Prostate gland (tissue), 2 donors: ENCODE measurements around the gene TAF3. TPM values are rescaled to one million over a fixed set of nuclear protein-coding genes. Genes with fewer than 3 reads are reported as not detected.

Experiments used
- DNase-seq: peaks from one replicate; pipeline ENCODE4 v3.0.0-alpha.2; 2019; ENCODE audit warnings: low spot score
- H3K27ac ChIP-seq, 2 donors: fragments of 200-600 bp; sonication (generic); 2 replicates each; pipeline ENCODE4 v1.5.1; 2017 to 2019
- H3K27me3 ChIP-seq: fragments of 200-600 bp; sonication (generic); replicated peaks from 2 replicates; pipeline ENCODE4 v1.5.1; 2019; ENCODE audit not compliant: insufficient read depth
- H3K36me3 ChIP-seq, 2 donors: fragments of 200-600 bp; sonication (generic); 1 replicate in 1 of 2; 2 replicates in 1 of 2; pipeline versions ENCODE4 v1.5.1 to v1.8.1; 2017 to 2019
- H3K4me1 ChIP-seq: fragments of 200-600 bp; sonication (generic); replicated peaks from 2 replicates; pipeline ENCODE4 v1.5.1; 2019
- H3K4me3 ChIP-seq, 2 donors: fragments of 200-600 bp; sonication (generic); 2 replicates each; pipeline ENCODE4 v1.5.1; 2017 to 2019
- H3K9me3 ChIP-seq: fragments of 200-600 bp; sonication (generic); 2 replicates; pipeline ENCODE4 v1.5.1; 2017
- CTCF ChIP-seq, 4 experiments: fragments of 200-600 bp in 2 of 4; fragments of 450-650 bp in 2 of 4; sonication (generic) in 2 of 4; IDR thresholded peaks; 1 replicate in 3 of 4; 2 replicates in 1 of 4; pipeline ENCODE4 v1.5.1; 2016 to 2019; ENCODE audit warnings: antibody characterized with exemption in 4 of 4, mild to moderate bottlenecking in 2 of 4, moderate library complexity in 2 of 4
- POLR2A ChIP-seq: fragments of 450-650 bp; IDR thresholded peaks from one replicate; pipeline ENCODE4 v1.6.1; 2016; ENCODE audit warnings: antibody characterized with exemption, mild to moderate bottlenecking
- POLR2AphosphoS5 ChIP-seq: sonication (generic); formaldehyde crosslinking; IDR thresholded peaks from one replicate; pipeline ENCODE4 v1.6.1; 2017; ENCODE audit warnings: antibody characterized with exemption
- WGBS: methylation state at CpG from one replicate; pipeline ENCODE4 v1.1.5; 2018; 5-methylcytosine and 5-hydroxymethylcytosine counted together
- intact Hi-C: fragments of 100-400 bp; cut with DNase I; formaldehyde crosslinking; loops from one replicate; pipeline ENCODE4 v1.14.2; 2022
- total RNA-seq, 2 donors: library from RNA; depleted of rRNA; stranded (reverse); fragments of >200 nt; gene quantifications; one replicate each; pipeline ENCODE4 v1.1.0, GENCODE V29; 2016

Gene TAF3
- total RNA-seq, 2 donors from 2014 or later, result 4.4 to 20.2 TPM

DNA sequence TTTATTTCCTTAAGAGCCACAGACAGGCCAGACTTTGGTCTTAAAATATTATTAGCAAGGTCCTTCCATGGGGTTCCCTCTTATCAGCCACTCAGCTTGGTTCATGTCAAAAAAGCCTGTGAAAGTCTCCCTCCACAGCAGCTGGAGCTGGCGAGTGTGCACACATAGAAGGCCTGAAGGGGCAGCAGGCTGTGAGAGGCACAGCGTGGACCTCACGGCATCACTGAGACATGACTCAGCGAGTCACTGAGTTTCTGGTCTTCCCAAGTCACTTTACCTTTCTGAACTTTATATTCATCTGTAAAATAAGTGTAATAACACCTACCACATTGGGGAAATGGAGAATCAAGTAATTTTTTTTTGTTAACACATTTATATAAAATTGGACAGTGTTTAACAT, 8.7 kb downstream of the TAF3 start:
- intact Hi-C loops, result no loop called here
- Histone ChIP-seq H3K36me3 (no peaks in the 10 kb centered on the region), H3K4me1 (no peaks in the 10 kb centered on the region), H3K27me3 (no peaks in the 10 kb centered on the region), H3K9me3 (no peaks in the 10 kb centered on the region), H3K4me3 (no peak overlapping the region), H3K27ac (no peak overlapping the region)
- no peak for DNase-seq
- 82% methylated on average over 4 of the region's 4 CpGs for WGBS
- TF ChIP-seq POLR2A, result no peak
- no peak for TF ChIP-seq POLR2AphosphoS5
- no peak for TF ChIP-seq CTCF (IDR thresholded peaks at IDR 0.05)

DNA sequence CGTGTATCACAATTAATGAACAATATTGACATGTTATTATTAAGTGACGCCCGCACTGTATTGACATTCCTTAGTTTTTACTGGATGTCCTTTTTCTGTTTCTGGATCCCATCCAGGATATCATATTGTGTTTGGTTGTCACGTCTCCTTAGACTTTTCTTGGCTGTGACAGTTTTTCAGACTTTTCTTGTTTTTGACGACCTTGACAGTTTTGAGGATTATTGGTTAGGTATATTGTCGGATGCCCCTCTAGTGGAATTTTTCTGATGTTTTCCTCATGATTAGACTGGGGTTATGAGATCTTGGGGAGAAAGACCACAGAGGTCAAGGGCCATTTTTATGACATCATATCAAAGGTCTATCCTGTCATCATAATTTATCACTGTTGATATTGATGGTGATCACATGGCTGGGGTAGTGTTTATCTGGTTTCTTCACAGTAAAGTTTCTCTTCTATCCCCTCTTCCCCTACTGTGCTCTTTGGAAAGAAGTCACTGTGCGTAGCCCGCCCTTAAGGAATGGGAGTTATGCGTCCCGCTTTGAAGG, 11.1 kb downstream of the TAF3 start:
- 90% methylated on average over 10 of the region's 10 CpGs for WGBS
- TF ChIP-seq POLR2AphosphoS5 (no peak), CTCF (IDR thresholded peaks at IDR 0.05) (no peak), POLR2A (no peak)
- Histone ChIP-seq H3K36me3 (no peaks in the 10 kb centered on the region), H3K27ac (no peak overlapping the region), H3K27me3 (no peaks in the 10 kb centered on the region), H3K4me3 (no peak overlapping the region), H3K9me3 (no peaks in the 10 kb centered on the region), H3K4me1 (no peaks in the 10 kb centered on the region)
- intact Hi-C loops, result no loop called here
- DNase-seq, result no peak

DNA sequence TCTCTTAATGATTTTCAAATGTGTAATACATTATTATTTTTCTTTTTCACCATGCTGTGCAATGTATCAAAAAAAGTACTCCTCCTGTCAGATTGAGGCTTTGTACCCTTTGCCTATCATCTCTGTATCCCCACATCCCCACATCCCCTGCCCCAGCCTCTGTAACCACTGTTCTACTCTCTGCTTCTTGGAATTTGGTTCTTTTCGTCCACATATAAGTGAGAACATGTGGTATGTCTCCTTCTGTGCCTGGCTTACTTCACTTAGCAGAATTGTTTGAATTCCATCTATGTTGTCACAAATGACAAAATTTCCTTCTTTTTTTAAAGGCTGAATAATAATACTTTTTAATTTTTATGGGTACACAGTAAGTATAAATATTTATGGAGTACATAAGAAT, 13.8 kb downstream of the TAF3 start:
- TF ChIP-seq POLR2A (no peak), POLR2AphosphoS5 (no peak), CTCF (IDR thresholded peaks at IDR 0.05) (no peak)

GRCh38 chr10:7833210-7833609, 14.9 kb downstream of the TAF3 start:
- H3K4me3 ChIP-seq, result no peak overlapping the region
- H3K27me3 ChIP-seq, result no peaks in the 10 kb centered on the region
- H3K36me3 ChIP-seq, result no peaks in the 10 kb centered on the region
- no peak for DNase-seq
- no peaks in the 10 kb centered on the region for H3K9me3 ChIP-seq
- H3K27ac ChIP-seq, result no peak overlapping the region
- H3K4me1 ChIP-seq, result no peaks in the 10 kb centered on the region
- intact Hi-C loops, result no loop called here
- TF ChIP-seq CTCF (IDR thresholded peaks at IDR 0.05) (no peak), POLR2AphosphoS5 (no peak), POLR2A (no peak)

More for the DNA sequence above, 13.8 kb downstream of the TAF3 start:
- Histone ChIP-seq H3K9me3 (no peaks in the 10 kb centered on the region), H3K27ac (no peak overlapping the region), H3K27me3 (no peaks in the 10 kb centered on the region), H3K36me3 (no peaks in the 10 kb centered on the region), H3K4me1 (no peaks in the 10 kb centered on the region), H3K4me3 (no peak overlapping the region)
- WGBS, result 77% methylated on average over 1 of the region's 1 CpG
- no peak for DNase-seq
- intact Hi-C loops, result no loop called here

- WGBS, result 94% methylated on average over 3 of the region's 3 CpGs
- intact Hi-C loops, result no loop called here
- H3K4me1 ChIP-seq, result no peaks in the 10 kb centered on the region
- no peak overlapping the region for H3K27ac ChIP-seq
- no peak for TF ChIP-seq POLR2A
- TF ChIP-seq POLR2AphosphoS5, result no peak
- TF ChIP-seq CTCF (IDR thresholded peaks at IDR 0.05), result no peak
- no peaks in the 10 kb centered on the region for H3K27me3 ChIP-seq
- H3K9me3 ChIP-seq, result no peaks in the 10 kb centered on the region
- no peak overlapping the region for H3K4me3 ChIP-seq
- no peaks in the 10 kb centered on the region for H3K36me3 ChIP-seq
- no peak for DNase-seq
These were observed 16.0 kb downstream of the TAF3 start for GRCh38 chr10:7834262-7834661.
